ENCODE measurements around the gene LETMD1.

LETMD1 gene

DNA sequence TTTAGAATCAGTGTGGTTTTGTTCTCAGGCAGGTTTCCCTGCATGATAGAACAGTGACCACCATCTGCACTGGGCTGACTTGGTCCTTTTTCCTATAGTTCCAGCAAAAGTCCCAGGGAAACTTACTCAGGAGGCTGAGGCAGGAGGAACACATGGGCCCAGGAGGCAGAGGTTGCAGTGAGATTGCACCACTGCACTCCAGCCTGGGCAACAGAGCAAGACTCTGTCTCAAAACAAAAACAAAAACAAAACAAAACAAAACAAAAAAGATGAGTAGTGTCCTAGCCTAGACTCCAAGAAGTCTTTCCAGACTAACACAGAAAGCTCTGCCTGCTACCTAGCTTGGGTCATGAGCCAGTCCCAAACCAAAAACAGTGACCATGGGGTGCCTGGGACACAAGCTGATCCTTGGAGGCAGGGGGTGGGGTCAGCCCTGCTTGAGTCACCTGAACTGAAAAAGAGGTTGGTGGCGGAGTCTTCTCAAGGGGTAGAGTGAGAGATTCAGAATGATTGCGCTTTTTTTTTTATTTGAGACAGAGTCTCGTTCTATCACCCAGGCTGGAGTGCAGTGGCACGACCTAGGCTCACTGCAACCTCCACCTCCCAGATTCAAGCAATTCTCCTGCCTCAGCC, 14.6 kb upstream of the LETMD1 start:
- Histone ChIP-seq H3K9ac (ENCODE audit: low read length) (no peak overlapping the region), H3K27ac (ENCODE audit: low read depth, low read length) (no peak overlapping the region), H2AFZ (ENCODE audit: low read depth, low read length, severe bottlenecking) (no peak overlapping the region), H3K36me3 (ENCODE audit: low read length) (no peaks in the 10 kb centered on the region), H3K9me3 (ENCODE audit: insufficient read depth, low read length) (no peaks in the 10 kb centered on the region), H4K20me1 (ENCODE audit: low read depth, low read length) (no peaks in the 10 kb centered on the region), H3F3A (ENCODE audit: insufficient read depth) (no peaks in the 10 kb centered on the region), H3K4me2 (ENCODE audit: low read depth, low read length, poor library complexity, severe bottlenecking) (no peak overlapping the region), H3K79me2 (ENCODE audit: insufficient read depth, low read length) (no peaks in the 10 kb centered on the region), H3K9me2 (replicated peaks; ENCODE audit: insufficient read depth, low read length) (no peaks in the 10 kb centered on the region), H3K4me3 (ENCODE audit: insufficient read depth, low read length, poor library complexity, severe bottlenecking) (no peak overlapping the region), H3K27me3 (ENCODE audit: low read length) (no peaks in the 10 kb centered on the region)
- TF ChIP-seq, protein P1, sequence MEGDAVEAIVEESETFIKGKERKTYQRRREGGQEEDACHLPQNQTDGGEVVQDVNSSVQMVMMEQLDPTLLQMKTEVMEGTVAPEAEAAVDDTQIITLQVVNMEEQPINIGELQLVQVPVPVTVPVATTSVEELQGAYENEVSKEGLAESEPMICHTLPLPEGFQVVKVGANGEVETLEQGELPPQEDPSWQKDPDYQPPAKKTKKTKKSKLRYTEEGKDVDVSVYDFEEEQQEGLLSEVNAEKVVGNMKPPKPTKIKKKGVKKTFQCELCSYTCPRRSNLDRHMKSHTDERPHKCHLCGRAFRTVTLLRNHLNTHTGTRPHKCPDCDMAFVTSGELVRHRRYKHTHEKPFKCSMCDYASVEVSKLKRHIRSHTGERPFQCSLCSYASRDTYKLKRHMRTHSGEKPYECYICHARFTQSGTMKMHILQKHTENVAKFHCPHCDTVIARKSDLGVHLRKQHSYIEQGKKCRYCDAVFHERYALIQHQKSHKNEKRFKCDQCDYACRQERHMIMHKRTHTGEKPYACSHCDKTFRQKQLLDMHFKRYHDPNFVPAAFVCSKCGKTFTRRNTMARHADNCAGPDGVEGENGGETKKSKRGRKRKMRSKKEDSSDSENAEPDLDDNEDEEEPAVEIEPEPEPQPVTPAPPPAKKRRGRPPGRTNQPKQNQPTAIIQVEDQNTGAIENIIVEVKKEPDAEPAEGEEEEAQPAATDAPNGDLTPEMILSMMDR (IDR thresholded peaks at IDR 0.05; ENCODE audit: insufficient read depth, low read length, poor library complexity, severe bottlenecking): no peak
- no peak for TF ChIP-seq EZH2phosphoT487 (conservative IDR thresholded peaks at IDR 0.05; ENCODE audit: low read length)

DNA sequence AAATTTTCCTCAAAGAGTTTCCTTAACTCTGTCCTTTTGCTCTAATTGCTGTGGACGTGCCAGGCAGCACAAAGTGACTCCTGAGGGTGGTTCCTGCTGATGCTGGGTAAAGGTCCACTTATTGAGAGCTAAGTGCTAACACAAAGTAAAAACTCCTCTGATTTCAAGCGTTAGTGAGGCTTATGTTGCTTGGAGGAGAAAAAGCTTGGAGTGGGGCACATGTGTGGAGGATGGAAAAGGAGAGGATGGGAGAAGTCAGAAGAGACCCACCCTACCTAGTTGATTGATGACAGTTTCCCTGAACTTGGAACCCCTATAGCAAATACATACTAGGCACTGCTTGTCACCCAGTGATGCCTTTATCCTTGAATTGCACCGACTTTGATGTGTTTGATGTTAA, 11.8 kb upstream of the LETMD1 start:
- H3K9me3 ChIP-seq (ENCODE audit: insufficient read depth, low read length): no peaks in the 10 kb centered on the region
- no peaks in the 10 kb centered on the region for H3F3A ChIP-seq (ENCODE audit: insufficient read depth)
- H3K9ac ChIP-seq (ENCODE audit: low read length): no peak overlapping the region
- H4K20me1 ChIP-seq (ENCODE audit: low read depth, low read length): no peaks in the 10 kb centered on the region
- no peaks in the 10 kb centered on the region for H3K9me2 ChIP-seq (replicated peaks; ENCODE audit: insufficient read depth, low read length)
- TF ChIP-seq, protein P1 (IDR thresholded peaks at IDR 0.05; ENCODE audit: insufficient read depth, low read length, poor library complexity, severe bottlenecking): no peak
- TF ChIP-seq EZH2phosphoT487 (conservative IDR thresholded peaks at IDR 0.05; ENCODE audit: low read length): no peak
- H3K4me3 ChIP-seq (ENCODE audit: insufficient read depth, low read length, poor library complexity, severe bottlenecking): no peak overlapping the region
- H3K36me3 ChIP-seq (ENCODE audit: low read length): no peaks in the 10 kb centered on the region
- no peaks in the 10 kb centered on the region for H3K79me2 ChIP-seq (ENCODE audit: insufficient read depth, low read length)
- H3K4me2 ChIP-seq (ENCODE audit: low read depth, low read length, poor library complexity, severe bottlenecking): no peak overlapping the region
- no peaks in the 10 kb centered on the region for H3K27me3 ChIP-seq (ENCODE audit: low read length)
- no peak overlapping the region for H3K27ac ChIP-seq (ENCODE audit: low read depth, low read length)
- H2AFZ ChIP-seq (ENCODE audit: low read depth, low read length, severe bottlenecking): no peak overlapping the region

- peak overlapping the region; percentile 85 for H3K9ac ChIP-seq (ENCODE audit: low read length)
- no peaks in the 10 kb centered on the region for H3K27me3 ChIP-seq (ENCODE audit: low read length)
- TF ChIP-seq, protein P1 (IDR thresholded peaks at IDR 0.05; ENCODE audit: insufficient read depth, low read length, poor library complexity, severe bottlenecking): no peak
- no peak for TF ChIP-seq EZH2phosphoT487 (conservative IDR thresholded peaks at IDR 0.05; ENCODE audit: low read length)
- peak overlapping the region; percentile 56 for H2AFZ ChIP-seq (ENCODE audit: low read depth, low read length, severe bottlenecking)
- H3F3A ChIP-seq (ENCODE audit: insufficient read depth): no peaks in the 10 kb centered on the region
- H3K9me2 ChIP-seq (replicated peaks; ENCODE audit: insufficient read depth, low read length): no peaks in the 10 kb centered on the region
- H3K4me2 ChIP-seq (ENCODE audit: low read depth, low read length, poor library complexity, severe bottlenecking): peak overlapping the region; percentile 93
- peak overlapping the region; percentile 51 for H3K27ac ChIP-seq (ENCODE audit: low read depth, low read length)
- H4K20me1 ChIP-seq (ENCODE audit: low read depth, low read length): no peaks in the 10 kb centered on the region
- peak overlapping the region; percentile 78 for H3K4me3 ChIP-seq (ENCODE audit: insufficient read depth, low read length, poor library complexity, severe bottlenecking)
- no peaks in the 10 kb centered on the region for H3K9me3 ChIP-seq (ENCODE audit: insufficient read depth, low read length)
- peaks cover 7% of the 10 kb centered on the region; the same call in 1 of the 2 replicates for H3K36me3 ChIP-seq (ENCODE audit: low read length)
- peaks cover 19% of the 10 kb centered on the region for H3K79me2 ChIP-seq (ENCODE audit: insufficient read depth, low read length)
Observed at GRCh38 chr12:51048661-51049251, 629 bp downstream of the LETMD1 start.
